GM23338 (cell line): ENCODE data around the gene OS9. TPM values are rescaled to one million over a fixed set of nuclear protein-coding genes. Genes with fewer than 3 reads are reported as not detected.

Source experiments
- ATAC-seq: fragments of 200-7000 bp; cut with Tn5 transposase; 3 replicates; pipeline ENCODE4 v1.9.1; 2020
- DNase-seq: peaks from one replicate; pipeline ENCODE4 v3.0.0-alpha.2; 2015; ENCODE audit warnings: low spot score
- H2AFZ ChIP-seq: fragments of 200-600 bp; sonication (generic); 2 replicates; pipeline ENCODE4 v1.8.0; 2016; ENCODE audit warnings: antibody characterized with exemption, mild to moderate bottlenecking, moderate library complexity
- H3F3A ChIP-seq: fragments of 200-600 bp; sonication (generic); replicated peaks from 2 replicates; pipeline ENCODE4 v1.8.0; 2017; ENCODE audit warnings: antibody characterized with exemption, mixed run types, low read depth
- H3K27ac ChIP-seq: fragments of 200-600 bp; sonication (generic); 2 replicates; pipeline ENCODE4 v1.6.1; 2016; ENCODE audit warnings: low read depth
- H3K27me3 ChIP-seq: fragments of 200-600 bp; sonication (generic); 2 replicates; pipeline ENCODE4 v1.8.0; 2016; ENCODE audit warnings: mild to moderate bottlenecking, mixed run types, moderate library complexity; ENCODE audit not compliant: insufficient read depth
- H3K36me3 ChIP-seq: fragments of 200-600 bp; sonication (generic); 2 replicates; pipeline ENCODE4 v1.8.0; 2016; ENCODE audit warnings: mild to moderate bottlenecking; ENCODE audit not compliant: insufficient read depth
- H3K4me1 ChIP-seq: fragments of 200-600 bp; sonication (generic); 2 replicates; pipeline ENCODE4 v1.8.0; 2016; ENCODE audit warnings: mild to moderate bottlenecking, moderate library complexity; ENCODE audit not compliant: insufficient read depth
- H3K4me2 ChIP-seq: fragments of 200-600 bp; sonication (generic); 2 replicates; pipeline ENCODE4 v1.7.1; 2017; ENCODE audit warnings: mixed run types
- H3K4me3 ChIP-seq: fragments of 200-600 bp; sonication (generic); 2 replicates; pipeline ENCODE4 v1.6.1; 2016; ENCODE audit warnings: mixed run types
- H3K79me2 ChIP-seq: fragments of 200-600 bp; sonication (generic); replicated peaks from 2 replicates; pipeline ENCODE4 v1.8.0; 2017; ENCODE audit warnings: mild to moderate bottlenecking; ENCODE audit not compliant: insufficient read depth
- H3K9me2 ChIP-seq: fragments of 200-600 bp; sonication (generic); 2 replicates; pipeline ENCODE4 v1.8.0; 2017; ENCODE audit not compliant: insufficient read depth
- H4K20me1 ChIP-seq: fragments of 200-600 bp; sonication (generic); replicated peaks from 2 replicates; pipeline ENCODE4 v1.8.0; 2017; ENCODE audit warnings: mild to moderate bottlenecking; ENCODE audit not compliant: insufficient read depth
- H3K27ac Mint-ChIP-seq: 2 replicates; pipeline ENCODE4 v1.8.0; 2020; ENCODE audit warnings: inconsistent platforms, mild to moderate bottlenecking, moderate library complexity, mixed read lengths
- H3K27me3 Mint-ChIP-seq: 3 replicates; pipeline ENCODE4 v1.8.0; 2022; ENCODE audit warnings: low read depth, mild to moderate bottlenecking, moderate library complexity, mixed read lengths, inconsistent platforms; ENCODE audit not compliant: insufficient read depth, poor library complexity
- H3K36me3 Mint-ChIP-seq: 3 replicates; pipeline ENCODE4 v1.8.0; 2021; ENCODE audit warnings: low read depth, mild to moderate bottlenecking, inconsistent platforms, moderate library complexity, mixed read lengths
- H3K4me1 Mint-ChIP-seq: 3 replicates; pipeline ENCODE4 v1.8.0; 2020; ENCODE audit warnings: mild to moderate bottlenecking, inconsistent platforms, mixed read lengths
- H3K4me3 Mint-ChIP-seq: 3 replicates; pipeline ENCODE4 v1.8.0; 2021; ENCODE audit warnings: moderate library complexity, mild to moderate bottlenecking, inconsistent platforms, mixed read lengths
- H3K9me3 Mint-ChIP-seq: 3 replicates; pipeline ENCODE4 v1.8.0; 2020; ENCODE audit warnings: moderate library complexity, mild to moderate bottlenecking, inconsistent platforms, mixed read lengths
- EZH2 ChIP-seq: fragments of 200-600 bp; sonication (generic); IDR thresholded peaks from one replicate; pipeline ENCODE4 v1.8.0; 2017; ENCODE audit warnings: antibody characterized with exemption, mild to moderate bottlenecking, low read depth; ENCODE audit not compliant: unreplicated experiment
- POLR2AphosphoS5 ChIP-seq: IDR thresholded peaks from 2 replicates; pipeline ENCODE4 v1.6.1; 2016; ENCODE audit warnings: antibody characterized with exemption, low read depth
- STAT1 ChIP-seq: IDR thresholded peaks from one replicate; pipeline ENCODE4 v1.6.1; 2016; ENCODE audit warnings: antibody characterized with exemption; ENCODE audit not compliant: unreplicated experiment
- polyA plus RNA-seq: library from polyadenylated mRNA; unstranded; fragments of >200 nt; fragmentation: Nextera tagmentation; extraction: Ambion mirVana; gene quantifications from 2 replicates; pipeline ENCODE4 v1.2.1, GENCODE V29; 2016
- total RNA-seq: library from RNA; depleted of rRNA; stranded (reverse); fragments of >200 nt; shearing (Covaris generic); gene quantifications from 2 replicates; pipeline ENCODE4 v1.2.3, GENCODE V29; 2014
- TF ChIP-seq, protein P1 (sequence below): fragments of 250-450 bp; sonication (Bioruptor Pico); IDR thresholded peaks from 2 replicates; pipeline ENCODE4 v1.5.0; 2020; ENCODE audit warnings: mild to moderate bottlenecking, moderate library complexity
- TF ChIP-seq, protein P2 (sequence below): IDR thresholded peaks from 2 replicates; pipeline ENCODE4 v1.6.1; 2016; ENCODE audit warnings: antibody characterized with exemption
- TF ChIP-seq, protein P3 (sequence below): IDR thresholded peaks from one replicate; pipeline ENCODE4 v1.6.1; 2018; ENCODE audit warnings: antibody characterized with exemption; ENCODE audit not compliant: unreplicated experiment

OS9 gene
- total and polyA plus RNA-seq, 2 experiments from 2014 or later: 27.5 to 79.7 TPM

DNA sequence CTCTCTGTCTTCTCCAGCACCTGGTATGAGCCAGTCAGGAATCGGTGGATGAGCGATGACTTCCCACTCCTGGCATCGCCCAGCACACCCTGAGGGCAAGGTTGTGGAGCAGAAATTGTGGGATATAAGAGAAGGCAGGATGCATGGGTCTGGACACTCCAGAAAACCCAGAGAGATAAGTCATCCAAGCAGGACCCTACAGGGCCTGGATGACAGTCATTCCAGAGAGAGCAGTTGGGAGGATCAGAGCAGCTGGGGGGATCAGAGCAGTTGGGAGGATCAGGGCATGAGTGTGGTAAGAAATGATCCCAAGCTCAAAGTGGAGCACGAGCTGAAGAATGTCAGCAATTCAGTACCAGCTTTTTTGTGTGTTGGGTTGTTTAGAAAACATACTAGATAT, 40.7 kb downstream of the OS9 start (continued):
- TF ChIP-seq, protein P1, sequence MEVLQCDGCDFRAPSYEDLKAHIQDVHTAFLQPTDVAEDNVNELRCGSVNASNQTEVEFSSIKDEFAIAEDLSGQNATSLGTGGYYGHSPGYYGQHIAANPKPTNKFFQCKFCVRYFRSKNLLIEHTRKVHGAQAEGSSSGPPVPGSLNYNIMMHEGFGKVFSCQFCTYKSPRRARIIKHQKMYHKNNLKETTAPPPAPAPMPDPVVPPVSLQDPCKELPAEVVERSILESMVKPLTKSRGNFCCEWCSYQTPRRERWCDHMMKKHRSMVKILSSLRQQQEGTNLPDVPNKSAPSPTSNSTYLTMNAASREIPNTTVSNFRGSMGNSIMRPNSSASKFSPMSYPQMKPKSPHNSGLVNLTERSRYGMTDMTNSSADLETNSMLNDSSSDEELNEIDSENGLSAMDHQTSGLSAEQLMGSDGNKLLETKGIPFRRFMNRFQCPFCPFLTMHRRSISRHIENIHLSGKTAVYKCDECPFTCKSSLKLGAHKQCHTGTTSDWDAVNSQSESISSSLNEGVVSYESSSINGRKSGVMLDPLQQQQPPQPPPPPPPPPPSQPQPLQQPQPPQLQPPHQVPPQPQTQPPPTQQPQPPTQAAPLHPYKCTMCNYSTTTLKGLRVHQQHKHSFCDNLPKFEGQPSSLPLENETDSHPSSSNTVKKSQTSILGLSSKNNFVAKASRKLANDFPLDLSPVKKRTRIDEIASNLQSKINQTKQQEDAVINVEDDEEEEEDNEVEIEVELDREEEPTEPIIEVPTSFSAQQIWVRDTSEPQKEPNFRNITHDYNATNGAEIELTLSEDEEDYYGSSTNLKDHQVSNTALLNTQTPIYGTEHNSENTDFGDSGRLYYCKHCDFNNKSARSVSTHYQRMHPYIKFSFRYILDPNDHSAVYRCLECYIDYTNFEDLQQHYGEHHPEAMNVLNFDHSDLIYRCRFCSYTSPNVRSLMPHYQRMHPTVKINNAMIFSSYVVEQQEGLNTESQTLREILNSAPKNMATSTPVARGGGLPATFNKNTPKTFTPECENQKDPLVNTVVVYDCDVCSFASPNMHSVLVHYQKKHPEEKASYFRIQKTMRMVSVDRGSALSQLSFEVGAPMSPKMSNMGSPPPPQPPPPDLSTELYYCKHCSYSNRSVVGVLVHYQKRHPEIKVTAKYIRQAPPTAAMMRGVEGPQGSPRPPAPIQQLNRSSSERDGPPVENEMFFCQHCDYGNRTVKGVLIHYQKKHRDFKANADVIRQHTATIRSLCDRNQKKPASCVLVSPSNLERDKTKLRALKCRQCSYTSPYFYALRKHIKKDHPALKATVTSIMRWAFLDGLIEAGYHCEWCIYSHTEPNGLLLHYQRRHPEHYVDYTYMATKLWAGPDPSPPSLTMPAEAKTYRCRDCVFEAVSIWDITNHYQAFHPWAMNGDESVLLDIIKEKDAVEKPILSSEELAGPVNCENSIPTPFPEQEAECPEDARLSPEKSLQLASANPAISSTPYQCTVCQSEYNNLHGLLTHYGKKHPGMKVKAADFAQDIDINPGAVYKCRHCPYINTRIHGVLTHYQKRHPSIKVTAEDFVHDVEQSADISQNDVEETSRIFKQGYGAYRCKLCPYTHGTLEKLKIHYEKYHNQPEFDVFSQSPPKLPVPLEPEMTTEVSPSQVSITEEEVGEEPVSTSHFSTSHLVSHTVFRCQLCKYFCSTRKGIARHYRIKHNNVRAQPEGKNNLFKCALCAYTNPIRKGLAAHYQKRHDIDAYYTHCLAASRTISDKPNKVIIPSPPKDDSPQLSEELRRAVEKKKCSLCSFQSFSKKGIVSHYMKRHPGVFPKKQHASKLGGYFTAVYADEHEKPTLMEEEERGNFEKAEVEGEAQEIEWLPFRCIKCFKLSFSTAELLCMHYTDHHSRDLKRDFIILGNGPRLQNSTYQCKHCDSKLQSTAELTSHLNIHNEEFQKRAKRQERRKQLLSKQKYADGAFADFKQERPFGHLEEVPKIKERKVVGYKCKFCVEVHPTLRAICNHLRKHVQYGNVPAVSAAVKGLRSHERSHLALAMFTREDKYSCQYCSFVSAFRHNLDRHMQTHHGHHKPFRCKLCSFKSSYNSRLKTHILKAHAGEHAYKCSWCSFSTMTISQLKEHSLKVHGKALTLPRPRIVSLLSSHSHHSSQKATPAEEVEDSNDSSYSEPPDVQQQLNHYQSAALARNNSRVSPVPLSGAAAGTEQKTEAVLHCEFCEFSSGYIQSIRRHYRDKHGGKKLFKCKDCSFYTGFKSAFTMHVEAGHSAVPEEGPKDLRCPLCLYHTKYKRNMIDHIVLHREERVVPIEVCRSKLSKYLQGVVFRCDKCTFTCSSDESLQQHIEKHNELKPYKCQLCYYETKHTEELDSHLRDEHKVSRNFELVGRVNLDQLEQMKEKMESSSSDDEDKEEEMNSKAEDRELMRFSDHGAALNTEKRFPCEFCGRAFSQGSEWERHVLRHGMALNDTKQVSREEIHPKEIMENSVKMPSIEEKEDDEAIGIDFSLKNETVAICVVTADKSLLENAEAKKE (CRISPR knock-in tag): no peak
- TF ChIP-seq POLR2AphosphoS5 (no peak), STAT1 (no peak)

DNA sequence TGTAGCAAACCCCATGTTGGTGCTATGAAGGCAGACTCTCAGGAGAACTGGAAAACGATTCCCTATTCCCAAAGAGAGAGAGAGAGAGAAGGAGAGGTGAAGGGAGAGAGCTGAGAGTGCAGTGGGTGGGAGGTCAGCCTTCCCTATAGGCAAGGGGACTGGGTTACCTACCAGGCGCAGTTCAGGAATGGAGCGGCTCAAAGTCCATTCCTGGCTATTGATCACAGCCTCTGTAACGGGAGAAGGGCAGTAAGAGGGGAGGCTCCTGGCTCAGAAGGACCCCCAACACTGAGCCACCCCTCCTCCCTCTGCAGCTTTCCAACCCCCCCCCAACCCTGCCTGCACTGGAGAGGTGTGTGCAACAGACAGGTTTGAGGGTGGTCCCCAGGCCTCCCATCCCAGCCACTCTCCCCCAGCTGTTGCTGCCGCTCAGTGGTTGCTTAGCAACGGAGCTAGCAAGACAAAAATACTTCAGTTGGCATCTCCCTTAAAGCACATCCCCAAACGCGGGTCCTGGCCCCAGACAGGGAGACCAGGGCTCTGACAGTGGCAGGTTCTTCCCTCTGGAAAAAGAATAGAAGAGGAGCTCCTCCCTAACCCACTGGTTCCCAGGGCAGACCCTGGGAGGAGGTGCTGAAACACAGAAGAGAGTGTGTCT, 41.4 kb downstream of the OS9 start:
- Histone ChIP-seq H3K27me3 (peaks cover 100% of the 10 kb centered on the region), H3F3A (peaks cover 10% of the 10 kb centered on the region), H3K9me2 (no peaks in the 10 kb centered on the region), H3K4me3 (peak overlapping the region; percentile 62), H3K27ac (no peak overlapping the region), H4K20me1 (no peaks in the 10 kb centered on the region), H2AFZ (no peak overlapping the region), H3K36me3 (no peaks in the 10 kb centered on the region), H3K79me2 (no peaks in the 10 kb centered on the region), H3K4me2 (peak overlapping the region; percentile 91), H3K4me1 (peaks cover 19% of the 10 kb centered on the region)
- H3K4me1 Mint-ChIP-seq: peaks cover 32% of the 10 kb centered on the region
- ATAC-seq (no peak; the same call in 2 of the 3 replicates), DNase-seq (peak; percentile 50)
- H3K4me3 Mint-ChIP-seq: peak overlapping the region; percentile 79
- H3K36me3 Mint-ChIP-seq: no peaks in the 10 kb centered on the region; the same call in 2 of the 3 replicates
- peak; percentile 20 for TF ChIP-seq EZH2
- TF ChIP-seq, protein P2, sequence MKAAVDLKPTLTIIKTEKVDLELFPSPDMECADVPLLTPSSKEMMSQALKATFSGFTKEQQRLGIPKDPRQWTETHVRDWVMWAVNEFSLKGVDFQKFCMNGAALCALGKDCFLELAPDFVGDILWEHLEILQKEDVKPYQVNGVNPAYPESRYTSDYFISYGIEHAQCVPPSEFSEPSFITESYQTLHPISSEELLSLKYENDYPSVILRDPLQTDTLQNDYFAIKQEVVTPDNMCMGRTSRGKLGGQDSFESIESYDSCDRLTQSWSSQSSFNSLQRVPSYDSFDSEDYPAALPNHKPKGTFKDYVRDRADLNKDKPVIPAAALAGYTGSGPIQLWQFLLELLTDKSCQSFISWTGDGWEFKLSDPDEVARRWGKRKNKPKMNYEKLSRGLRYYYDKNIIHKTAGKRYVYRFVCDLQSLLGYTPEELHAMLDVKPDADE: no peak
- TF ChIP-seq, protein P3, sequence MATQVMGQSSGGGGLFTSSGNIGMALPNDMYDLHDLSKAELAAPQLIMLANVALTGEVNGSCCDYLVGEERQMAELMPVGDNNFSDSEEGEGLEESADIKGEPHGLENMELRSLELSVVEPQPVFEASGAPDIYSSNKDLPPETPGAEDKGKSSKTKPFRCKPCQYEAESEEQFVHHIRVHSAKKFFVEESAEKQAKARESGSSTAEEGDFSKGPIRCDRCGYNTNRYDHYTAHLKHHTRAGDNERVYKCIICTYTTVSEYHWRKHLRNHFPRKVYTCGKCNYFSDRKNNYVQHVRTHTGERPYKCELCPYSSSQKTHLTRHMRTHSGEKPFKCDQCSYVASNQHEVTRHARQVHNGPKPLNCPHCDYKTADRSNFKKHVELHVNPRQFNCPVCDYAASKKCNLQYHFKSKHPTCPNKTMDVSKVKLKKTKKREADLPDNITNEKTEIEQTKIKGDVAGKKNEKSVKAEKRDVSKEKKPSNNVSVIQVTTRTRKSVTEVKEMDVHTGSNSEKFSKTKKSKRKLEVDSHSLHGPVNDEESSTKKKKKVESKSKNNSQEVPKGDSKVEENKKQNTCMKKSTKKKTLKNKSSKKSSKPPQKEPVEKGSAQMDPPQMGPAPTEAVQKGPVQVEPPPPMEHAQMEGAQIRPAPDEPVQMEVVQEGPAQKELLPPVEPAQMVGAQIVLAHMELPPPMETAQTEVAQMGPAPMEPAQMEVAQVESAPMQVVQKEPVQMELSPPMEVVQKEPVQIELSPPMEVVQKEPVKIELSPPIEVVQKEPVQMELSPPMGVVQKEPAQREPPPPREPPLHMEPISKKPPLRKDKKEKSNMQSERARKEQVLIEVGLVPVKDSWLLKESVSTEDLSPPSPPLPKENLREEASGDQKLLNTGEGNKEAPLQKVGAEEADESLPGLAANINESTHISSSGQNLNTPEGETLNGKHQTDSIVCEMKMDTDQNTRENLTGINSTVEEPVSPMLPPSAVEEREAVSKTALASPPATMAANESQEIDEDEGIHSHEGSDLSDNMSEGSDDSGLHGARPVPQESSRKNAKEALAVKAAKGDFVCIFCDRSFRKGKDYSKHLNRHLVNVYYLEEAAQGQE: no peak
- H3K9me3 Mint-ChIP-seq: peaks cover 2% of the 10 kb centered on the region
- peaks cover 91% of the 10 kb centered on the region for H3K27me3 Mint-ChIP-seq
- no peak overlapping the region for H3K27ac Mint-ChIP-seq
